GM20000 (cell line): ENCODE measurements around the gene CLIC5.

Experiments used
- DNase-seq: peaks from one replicate; pipeline ENCODE4 v3.0.0; 2012; ENCODE audit warnings: low spot score
- CTCF ChIP-seq: IDR thresholded peaks from 2 replicates; pipeline ENCODE4 v1.5.1; 2012; ENCODE audit warnings: mild to moderate bottlenecking, control low read depth; ENCODE audit errors: extremely low read depth, missing control alignments

Gene CLIC5

GRCh38 chr6:45841062-45841461 is 174.6 kb downstream of the CLIC5 start:
- no peak for TF ChIP-seq CTCF
- DNase-seq = no peak

GRCh38 chr6:45838996-45839395 is 176.7 kb downstream of the CLIC5 start:
- TF ChIP-seq CTCF = no peak
- no peak for DNase-seq

- DNase-seq = no peak
- no peak for TF ChIP-seq CTCF
Measured at GRCh38 chr6:45838451-45838850, 177.2 kb downstream of the CLIC5 start.

GRCh38 chr6:45837541-45838200 is 178.0 kb downstream of the CLIC5 start:
- DNase-seq = no peak
- TF ChIP-seq CTCF = no peak

- DNase-seq = no peak
- no peak for TF ChIP-seq CTCF
Measured at GRCh38 chr6:45836984-45837383, 178.7 kb downstream of the CLIC5 start.

GRCh38 chr6:45836438-45836824 is 179.2 kb downstream of the CLIC5 start:
- no peak for TF ChIP-seq CTCF
- DNase-seq = no peak

GRCh38 chr6:45835721-45836437 is 179.8 kb downstream of the CLIC5 start:
- DNase-seq = no peak
- TF ChIP-seq CTCF = no peak
